Upper lobe of right lung (tissue), 1 donor: ENCODE results near the gene CWC22. TPM values are rescaled to one million over a fixed set of nuclear protein-coding genes. Genes with fewer than 3 reads are reported as not detected.
A peak's percentile ranks its signal among the peaks of the same experiment; 100 is the strongest.

Experiments used
- ATAC-seq: fragments of 200-7000 bp; cut with Tn5 transposase; one replicate; pipeline ENCODE4 v1.9.1; 2020; ENCODE audit warnings: mild to moderate bottlenecking, moderate library complexity
- DNase-seq: peaks from one replicate; pipeline ENCODE4 v3.0.0-alpha.2; 2020
- H3K27ac ChIP-seq: fragments of 200-600 bp; one replicate; pipeline ENCODE4 v1.8.0; 2022
- H3K27me3 ChIP-seq: fragments of 200-600 bp; one replicate; pipeline ENCODE4 v1.8.0; 2022; ENCODE audit warnings: mild to moderate bottlenecking
- H3K36me3 ChIP-seq: fragments of 200-600 bp; one replicate; pipeline ENCODE4 v1.8.0; 2022
- H3K4me1 ChIP-seq: fragments of 200-600 bp; one replicate; pipeline ENCODE4 v1.8.0; 2022
- H3K4me3 ChIP-seq: fragments of 200-600 bp; one replicate; pipeline ENCODE4 v1.8.0; 2022; ENCODE audit warnings: mild to moderate bottlenecking
- H3K9me3 ChIP-seq: fragments of 200-600 bp; one replicate; pipeline ENCODE4 v1.8.0; 2022
- CTCF ChIP-seq: fragments of 200-600 bp; IDR thresholded peaks from one replicate; pipeline ENCODE4 v1.8.0; 2022; ENCODE audit warnings: antibody characterized with exemption
- intact Hi-C: fragments of 100-400 bp; cut with DNase I; formaldehyde crosslinking; loops from one replicate; pipeline ENCODE4 v1.11.0; 2022
- total RNA-seq: library from RNA; stranded (reverse); fragmentation: NEBNext Ultra II Directional; extraction: Animal tissue kit (Norgen Biotek cat#: 25700); gene quantifications from one replicate; pipeline ENCODE4 v1.2.1, GENCODE V29; 2021
- donor health status: DM: no; HTN: yes; CAD: no; lungs with severe emphysema.

CWC22 gene
- total RNA-seq, 1 donor from 2014 or later, result 19.8 TPM

DNA sequence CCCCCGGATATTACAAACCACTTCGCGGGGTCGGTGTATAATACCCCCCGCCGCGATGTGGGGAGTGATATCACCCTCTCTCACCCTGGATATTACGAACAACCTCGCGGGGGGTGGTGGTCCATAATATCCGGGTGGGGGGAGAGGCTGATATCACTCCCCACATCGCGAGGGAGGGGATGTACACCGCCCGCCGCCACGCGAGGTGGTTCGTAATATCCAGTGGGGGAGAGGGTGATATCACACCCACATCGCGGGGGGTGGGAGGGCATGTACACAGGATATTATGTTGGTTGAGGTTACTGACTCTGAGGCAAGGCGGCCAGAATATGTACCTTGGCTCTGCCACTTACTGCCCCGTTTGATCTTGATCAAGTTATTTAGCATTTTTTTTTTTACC is 14.8 kb upstream of the CWC22 start:
- H3K4me3 ChIP-seq, result no peak overlapping the region
- no peaks in the 10 kb centered on the region for H3K4me1 ChIP-seq
- peak; percentile 55 for DNase-seq
- H3K9me3 ChIP-seq, result no peaks in the 10 kb centered on the region
- no peak overlapping the region for H3K27ac ChIP-seq
- no peak for TF ChIP-seq CTCF
- peak; percentile 25 for ATAC-seq
- no peaks in the 10 kb centered on the region for H3K36me3 ChIP-seq
- intact Hi-C loops, result no loop called here
- no peaks in the 10 kb centered on the region for H3K27me3 ChIP-seq

DNA sequence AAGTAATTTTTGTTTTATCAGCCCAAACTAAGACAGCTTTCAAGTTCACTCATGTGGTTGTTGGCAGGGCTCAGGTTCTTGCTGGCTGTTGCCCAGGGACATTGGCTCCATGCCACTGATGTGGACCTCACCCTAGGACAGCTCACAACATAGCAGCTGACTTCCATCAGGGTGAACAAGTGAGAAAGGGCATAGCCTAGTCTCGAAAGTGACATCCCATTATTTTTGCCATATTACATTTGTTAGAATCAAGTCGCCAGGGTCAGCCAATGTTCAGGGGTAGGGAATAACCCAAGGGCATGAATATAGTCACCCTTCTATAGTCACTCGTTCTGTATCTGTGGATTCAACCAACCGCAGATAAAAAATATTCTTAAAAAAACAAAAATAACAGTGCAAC is 10.7 kb upstream of the CWC22 start:
- ATAC-seq (no peak), DNase-seq (no peak)
- intact Hi-C loops, result no loop called here
- Histone ChIP-seq H3K27me3 (no peaks in the 10 kb centered on the region), H3K4me3 (no peak overlapping the region), H3K9me3 (no peaks in the 10 kb centered on the region), H3K4me1 (no peaks in the 10 kb centered on the region), H3K36me3 (no peaks in the 10 kb centered on the region), H3K27ac (no peak overlapping the region)
- TF ChIP-seq CTCF, result no peak

DNA sequence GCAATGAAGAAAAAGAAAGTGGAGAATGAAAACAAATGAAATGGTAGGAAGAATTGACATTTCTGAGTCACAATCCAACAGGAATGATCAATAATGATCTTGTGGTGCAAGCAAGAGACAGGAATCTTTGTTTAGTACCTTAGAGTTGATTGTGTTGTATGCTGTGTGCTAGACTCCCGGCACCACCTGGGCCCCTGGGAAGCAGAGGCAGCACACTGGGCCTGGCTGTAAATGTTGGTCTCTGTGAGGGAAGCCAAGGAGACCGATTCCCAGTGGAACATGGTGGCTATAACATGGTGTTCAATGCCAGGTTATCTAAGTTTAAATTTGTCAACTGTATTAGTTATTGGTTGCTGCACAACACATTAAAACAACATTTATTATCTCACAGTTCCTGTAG is 9.8 kb upstream of the CWC22 start:
- no peak for TF ChIP-seq CTCF
- ATAC-seq (no peak), DNase-seq (no peak)
- Histone ChIP-seq H3K9me3 (no peaks in the 10 kb centered on the region), H3K36me3 (no peaks in the 10 kb centered on the region), H3K27ac (no peak overlapping the region), H3K27me3 (no peaks in the 10 kb centered on the region), H3K4me1 (no peaks in the 10 kb centered on the region), H3K4me3 (no peak overlapping the region)
- intact Hi-C loops, result no loop called here

DNA sequence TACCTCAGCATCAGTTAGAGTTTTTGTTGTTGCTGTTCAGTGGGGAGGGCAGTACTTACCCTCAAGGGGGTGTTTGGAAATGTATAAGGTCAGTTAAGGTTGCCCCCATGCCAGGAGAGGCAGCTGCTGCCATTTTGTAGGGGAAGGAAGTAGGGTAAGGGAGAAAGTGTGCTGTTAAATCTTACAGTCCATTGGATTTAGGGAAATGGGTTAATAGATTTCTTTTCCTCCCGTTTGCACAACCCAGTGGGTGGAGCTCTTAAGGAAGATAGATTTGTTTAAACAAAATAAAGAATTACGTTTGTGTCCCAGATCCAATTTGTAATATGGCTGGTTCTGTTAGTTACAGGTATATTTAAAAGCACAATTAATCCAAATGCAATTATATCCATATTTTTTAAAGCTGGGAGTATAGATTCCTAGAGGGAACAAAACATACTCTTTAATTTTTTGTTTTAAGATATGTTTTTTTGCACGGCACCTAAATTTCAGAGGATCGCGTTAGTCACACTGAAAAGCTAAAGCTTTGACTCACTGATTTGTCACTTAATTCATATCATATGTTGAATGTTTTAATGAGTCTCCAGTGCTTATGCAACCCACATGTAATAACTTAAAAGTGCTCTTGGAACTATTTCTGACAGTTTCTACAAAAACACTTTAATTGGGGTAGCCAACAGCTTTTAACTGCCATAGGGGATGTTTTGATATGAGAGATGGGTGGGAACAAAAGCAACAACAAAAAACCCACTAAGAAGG is 9.0 kb upstream of the CWC22 start:
- no peak for TF ChIP-seq CTCF
- Histone ChIP-seq H3K27ac (no peak overlapping the region), H3K4me1 (no peaks in the 10 kb centered on the region), H3K9me3 (no peaks in the 10 kb centered on the region), H3K27me3 (no peaks in the 10 kb centered on the region), H3K4me3 (no peak overlapping the region), H3K36me3 (no peaks in the 10 kb centered on the region)
- ATAC-seq, result no peak
- intact Hi-C loops, result no loop called here
- DNase-seq, result no peak

DNA sequence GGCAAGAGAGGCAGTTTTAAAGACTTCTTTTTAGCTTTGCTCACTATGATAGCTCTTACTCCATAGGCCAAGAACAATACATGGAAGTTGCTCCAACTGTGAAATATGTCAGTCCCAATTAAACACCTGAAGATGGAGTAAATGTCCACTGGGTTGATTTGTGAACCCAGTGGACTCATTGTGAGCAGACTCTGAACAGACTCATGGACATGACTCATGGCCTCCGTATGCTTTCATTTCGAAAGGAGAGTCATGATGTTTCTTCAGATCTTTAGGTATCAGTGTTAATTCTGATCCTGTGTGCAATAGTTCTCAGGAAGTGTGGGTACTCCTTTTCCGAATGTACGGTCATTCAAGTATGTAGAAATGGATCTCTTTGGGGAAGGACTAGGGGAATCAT is 5.4 kb upstream of the CWC22 start:
- H3K4me1 ChIP-seq, result no peaks in the 10 kb centered on the region
- TF ChIP-seq CTCF, result no peak
- H3K36me3 ChIP-seq, result no peaks in the 10 kb centered on the region
- no peaks in the 10 kb centered on the region for H3K27me3 ChIP-seq
- H3K27ac ChIP-seq, result no peak overlapping the region
- ATAC-seq (no peak), DNase-seq (no peak)
- intact Hi-C loops, result no loop called here
- no peaks in the 10 kb centered on the region for H3K9me3 ChIP-seq
- no peak overlapping the region for H3K4me3 ChIP-seq

- DNase-seq (no peak), ATAC-seq (no peak)
- peaks cover 6% of the 10 kb centered on the region for H3K4me1 ChIP-seq
- H3K36me3 ChIP-seq, result no peaks in the 10 kb centered on the region
- no peaks in the 10 kb centered on the region for H3K27me3 ChIP-seq
- intact Hi-C loops, result no loop called here
- H3K4me3 ChIP-seq, result no peak overlapping the region
- H3K9me3 ChIP-seq, result no peaks in the 10 kb centered on the region
- H3K27ac ChIP-seq, result no peak overlapping the region
- TF ChIP-seq CTCF, result no peak
These were observed 3.6 kb upstream of the CWC22 start for GRCh38 chr2:180010701-180011100.
